AG10803 (cell line): Measurements from ENCODE around the gene SH3BP2.

Experiments
- DNase-seq: peaks from one replicate; pipeline ENCODE4 v3.0.0; 2010; ENCODE audit warnings: low read depth
- H3K4me3 ChIP-seq: 2 replicates; pipeline ENCODE4 v1.5.1; 2011; ENCODE audit warnings: mild to moderate bottlenecking, low read length, control low read depth
- CTCF ChIP-seq: conservative IDR thresholded peaks from 2 replicates; pipeline ENCODE4 v1.5.1; 2011; ENCODE audit warnings: mild to moderate bottlenecking, low read length, control low read depth, inconsistent platforms

SH3BP2 gene

DNA sequence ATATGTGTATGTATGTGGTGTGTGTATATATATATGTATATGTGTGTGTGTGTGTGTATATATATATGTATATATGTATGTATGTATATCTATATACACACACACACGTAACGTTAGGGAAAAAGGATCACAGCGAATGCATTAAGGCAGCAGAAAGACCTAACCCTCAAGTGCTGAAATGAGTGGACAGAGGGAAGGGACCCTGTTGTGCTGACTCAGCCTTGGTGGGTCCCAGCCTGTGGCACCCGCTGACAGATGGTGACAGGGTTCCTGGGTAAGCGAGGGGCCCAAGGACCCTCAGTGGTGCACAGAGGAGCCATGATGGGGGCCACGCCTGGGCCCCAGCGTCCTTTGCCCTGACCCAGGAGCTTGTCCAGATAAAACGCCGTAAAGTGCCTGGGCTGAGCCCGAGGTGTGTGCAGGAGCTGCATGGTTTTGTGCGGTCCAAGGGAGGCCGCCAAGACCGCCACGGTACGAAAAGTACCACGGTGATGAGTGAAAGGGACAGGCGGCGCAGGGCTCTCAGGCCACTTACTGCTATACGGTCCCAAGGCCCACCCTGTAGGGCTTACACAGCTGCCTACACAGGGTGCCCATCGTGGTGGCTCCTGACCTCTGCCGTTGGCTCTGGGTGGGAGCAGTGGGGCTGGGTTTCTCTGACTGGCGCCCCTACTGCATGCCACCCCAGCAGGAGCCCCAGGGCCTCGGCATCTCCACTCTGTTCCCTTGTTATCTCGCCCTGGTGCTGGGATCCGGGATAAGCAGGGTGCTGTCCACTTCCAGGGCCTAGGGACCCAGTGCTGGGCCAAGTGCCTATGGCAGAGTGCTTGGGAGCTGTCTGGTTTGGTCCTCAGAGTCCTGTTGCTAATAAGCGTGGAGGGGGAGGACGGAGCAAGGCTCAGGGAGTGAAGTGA lies 10.0 kb downstream of the SH3BP2 start:
- no peak overlapping the region for H3K4me3 ChIP-seq
- DNase-seq, result no peak
- no peak for TF ChIP-seq CTCF

GRCh38 chr4:2803624-2804448 lies 11.0 kb downstream of the SH3BP2 start:
- DNase-seq, result peak; percentile 46
- no peak for TF ChIP-seq CTCF
- H3K4me3 ChIP-seq, result no peak overlapping the region

- TF ChIP-seq CTCF, result no peak
- no peak for DNase-seq
- H3K4me3 ChIP-seq, result no peak overlapping the region
Measured at GRCh38 chr4:2804449-2804972, 11.6 kb downstream of the SH3BP2 start.

GRCh38 chr4:2804973-2805501 lies 12.2 kb downstream of the SH3BP2 start:
- H3K4me3 ChIP-seq, result no peak overlapping the region
- DNase-seq, result no peak

DNA sequence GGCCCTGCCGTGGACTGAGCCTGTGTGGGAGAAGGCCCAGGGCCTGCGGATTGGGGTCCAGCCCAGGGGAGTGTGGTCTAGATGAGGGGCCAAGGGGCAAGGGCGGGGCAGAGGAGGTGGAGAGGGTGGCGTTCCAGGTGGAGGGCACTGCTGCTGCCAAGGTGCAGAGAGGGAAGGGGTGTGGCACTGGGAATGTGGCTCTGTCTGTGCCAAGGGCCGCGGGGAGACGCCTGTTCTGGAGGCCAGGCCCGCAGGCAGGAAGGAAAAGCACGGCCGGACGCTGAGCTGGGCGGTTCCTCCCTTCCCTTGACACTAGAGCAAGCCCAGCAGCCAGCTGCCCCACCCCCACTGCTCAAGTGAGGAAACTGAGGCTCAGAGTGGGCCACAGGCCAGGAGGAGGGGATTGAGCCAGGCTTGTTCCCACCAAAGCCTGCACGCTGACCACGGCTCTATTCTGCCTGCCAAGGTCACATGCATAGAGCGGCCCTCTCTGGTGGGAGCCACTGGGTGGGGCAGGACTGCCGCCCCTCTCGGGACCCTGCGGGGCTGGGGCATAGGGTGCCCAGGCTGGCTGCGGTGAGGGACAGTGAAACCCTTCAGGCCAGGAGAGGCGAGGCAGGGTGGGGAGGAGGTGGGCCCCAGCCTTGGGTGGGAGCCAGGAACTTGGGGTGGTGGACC lies 13.0 kb downstream of the SH3BP2 start:
- H3K4me3 ChIP-seq, result no peak overlapping the region
- DNase-seq, result no peak
- TF ChIP-seq CTCF, result no peak

More at GRCh38 chr4:2804973-2805501, 12.2 kb downstream of the SH3BP2 start:
- TF ChIP-seq CTCF, result no peak

GRCh38 chr4:2806390-2807355 lies 13.8 kb downstream of the SH3BP2 start:
- no peak overlapping the region for H3K4me3 ChIP-seq
- TF ChIP-seq CTCF, result no peak
- DNase-seq, result peak; percentile 67
